PC-3 (cell line): ENCODE measurements around the gene SGMS1. TPM values are rescaled to one million over a fixed set of nuclear protein-coding genes. Genes with fewer than 3 reads are reported as not detected.

Source experiments
- ATAC-seq: fragments of 200-7000 bp; cut with Tn5 transposase; 2 replicates; pipeline ENCODE4 v1.9.1; 2020; ENCODE audit warnings: mild to moderate bottlenecking, moderate library complexity
- BruUV-seq: library from RNA; stranded (reverse); fragments of 400-500 nt; replicated peaks from 2 replicates; lab custom pipeline; 2021; lab: Mats Ljungman, UMichigan
- CTCF ChIA-PET: fragments of 300-600 bp; sonication (Branson Sonifier 250); formaldehyde crosslinking; loops from one replicate; lab custom pipeline; 2022; ENCODE audit warnings: antibody characterized with exemption; lab: Charles Lee
- POLR2A ChIA-PET: fragments of 300-600 bp; sonication (Branson Sonifier 250); formaldehyde crosslinking; loops from one replicate; lab custom pipeline; 2022; ENCODE audit warnings: antibody characterized with exemption; ENCODE audit not compliant: unreplicated experiment; lab: Charles Lee
- DNase-seq: peaks from one replicate; pipeline ENCODE4 v3.0.0-alpha.2; 2015
- H2AFZ ChIP-seq: fragments of 300-600 bp; sonication (generic); 2 replicates; pipeline ENCODE4 v1.6.0; 2016; ENCODE audit warnings: antibody characterized with exemption, low read length
- H3F3A ChIP-seq: fragments of 300-600 bp; sonication (generic); one replicate; pipeline ENCODE4 v1.6.0; 2017; ENCODE audit warnings: antibody characterized with exemption, low read length, control low read depth, mild to moderate bottlenecking; ENCODE audit not compliant: unreplicated experiment
- H3K27ac ChIP-seq: fragments of 300-600 bp; sonication (generic); 2 replicates; pipeline ENCODE4 v1.5.1; 2016; ENCODE audit warnings: mild to moderate bottlenecking, low read length
- H3K27me3 ChIP-seq: fragments of 300-600 bp; sonication (generic); 2 replicates; pipeline ENCODE4 v1.6.1; 2016; ENCODE audit warnings: low read length, mixed read lengths
- H3K36me3 ChIP-seq: fragments of 300-600 bp; sonication (generic); 2 replicates; pipeline ENCODE4 v1.6.1; 2016; ENCODE audit warnings: low read depth, mixed run types, low read length, mixed read lengths
- H3K4me1 ChIP-seq: fragments of 300-600 bp; sonication (generic); 2 replicates; pipeline ENCODE4 v1.5.1; 2016; ENCODE audit warnings: low read length; ENCODE audit not compliant: insufficient read depth
- H3K4me2 ChIP-seq: fragments of 300-600 bp; sonication (generic); 2 replicates; pipeline ENCODE4 v1.6.0; 2016; ENCODE audit warnings: low read length
- H3K4me3 ChIP-seq: fragments of 300-600 bp; sonication (generic); 2 replicates; pipeline ENCODE4 v1.5.1; 2016; ENCODE audit warnings: mild to moderate bottlenecking, low read length, mixed read lengths
- H3K79me2 ChIP-seq: fragments of 300-600 bp; sonication (generic); 2 replicates; pipeline ENCODE4 v1.6.1; 2017; ENCODE audit warnings: low read length, mixed read lengths
- H3K9ac ChIP-seq: fragments of 300-600 bp; sonication (generic); 2 replicates; pipeline ENCODE4 v1.6.0; 2016; ENCODE audit warnings: mild to moderate bottlenecking, low read length
- H3K9me2 ChIP-seq: fragments of 300-600 bp; sonication (generic); replicated peaks from 2 replicates; pipeline ENCODE4 v1.6.1; 2016; ENCODE audit warnings: mixed run types, low read length, mixed read lengths
- H3K9me3 ChIP-seq: fragments of 300-600 bp; sonication (generic); 2 replicates; pipeline ENCODE4 v1.6.1; 2016; ENCODE audit warnings: low read length, mixed read lengths
- H4K20me1 ChIP-seq: fragments of 300-600 bp; sonication (generic); 2 replicates; pipeline ENCODE4 v1.6.1; 2016; ENCODE audit warnings: low read length, mixed read lengths
- EZH2 ChIP-seq: fragments of 300-600 bp; sonication (generic); IDR thresholded peaks from one replicate; pipeline ENCODE4 v1.6.1; 2017; ENCODE audit warnings: antibody characterized with exemption, mild to moderate bottlenecking, low read length; ENCODE audit not compliant: unreplicated experiment
- EZH2phosphoT487 ChIP-seq: fragments of 300-600 bp; sonication (generic); IDR thresholded peaks from 2 replicates; pipeline ENCODE4 v1.6.1; 2018; ENCODE audit warnings: mild to moderate bottlenecking, antibody characterized with exemption, low read length, borderline replicate concordance
- intact Hi-C: fragments of 100-400 bp; cut with micrococcal nuclease; formaldehyde crosslinking; loops from 2 replicates; pipeline ENCODE4 v1.9.0; 2023
- total RNA-seq: library from RNA; depleted of rRNA; stranded (reverse); fragments of >200 nt; gene quantifications from 2 replicates; pipeline ENCODE4 v1.2.3, GENCODE V29; 2014
- TF ChIP-seq, protein P1 (sequence below): fragments of 300-600 bp; sonication (generic); conservative IDR thresholded peaks from 2 replicates; pipeline ENCODE4 v1.5.1; 2017; ENCODE audit warnings: antibody characterized with exemption, low read depth, mild to moderate bottlenecking, low read length

The SGMS1 gene
- total RNA-seq, 1 experiment from 2014 or later, result 61.4 TPM

DNA sequence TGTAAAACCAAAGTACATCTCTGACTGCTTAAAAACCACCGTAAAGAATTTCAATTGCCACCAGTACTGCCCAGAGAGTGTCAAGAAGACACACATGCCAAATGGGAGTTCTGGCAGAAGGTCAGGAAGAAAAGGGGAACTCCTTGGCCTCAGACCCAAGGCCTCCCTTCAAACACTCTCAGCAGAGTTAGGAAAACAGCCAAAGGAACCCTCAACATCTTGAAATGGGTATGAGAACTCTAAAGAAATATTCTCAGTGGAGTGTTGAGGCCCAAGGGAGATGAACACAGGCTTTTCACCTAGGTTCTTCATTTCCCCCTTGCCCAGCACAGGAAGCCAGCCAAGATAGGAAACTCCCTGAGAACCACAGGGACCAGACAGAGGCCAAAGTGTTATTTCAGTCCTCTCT, 276.4 kb downstream of the SGMS1 start:
- Histone ChIP-seq H3K27ac (no peak overlapping the region), H3K79me2 (no peaks in the 10 kb centered on the region), H3F3A (no peaks in the 10 kb centered on the region), H4K20me1 (no peaks in the 10 kb centered on the region), H3K9me2 (no peaks in the 10 kb centered on the region), H3K4me1 (no peaks in the 10 kb centered on the region), H3K9ac (no peak overlapping the region), H3K4me2 (no peak overlapping the region), H3K27me3 (no peaks in the 10 kb centered on the region), H2AFZ (no peak overlapping the region), H3K4me3 (no peak overlapping the region), H3K9me3 (no peaks in the 10 kb centered on the region), H3K36me3 (peaks cover 15% of the 10 kb centered on the region)
- ChIA-PET CTCF (no interaction called here), POLR2A (no interaction called here)
- TF ChIP-seq, protein P1, sequence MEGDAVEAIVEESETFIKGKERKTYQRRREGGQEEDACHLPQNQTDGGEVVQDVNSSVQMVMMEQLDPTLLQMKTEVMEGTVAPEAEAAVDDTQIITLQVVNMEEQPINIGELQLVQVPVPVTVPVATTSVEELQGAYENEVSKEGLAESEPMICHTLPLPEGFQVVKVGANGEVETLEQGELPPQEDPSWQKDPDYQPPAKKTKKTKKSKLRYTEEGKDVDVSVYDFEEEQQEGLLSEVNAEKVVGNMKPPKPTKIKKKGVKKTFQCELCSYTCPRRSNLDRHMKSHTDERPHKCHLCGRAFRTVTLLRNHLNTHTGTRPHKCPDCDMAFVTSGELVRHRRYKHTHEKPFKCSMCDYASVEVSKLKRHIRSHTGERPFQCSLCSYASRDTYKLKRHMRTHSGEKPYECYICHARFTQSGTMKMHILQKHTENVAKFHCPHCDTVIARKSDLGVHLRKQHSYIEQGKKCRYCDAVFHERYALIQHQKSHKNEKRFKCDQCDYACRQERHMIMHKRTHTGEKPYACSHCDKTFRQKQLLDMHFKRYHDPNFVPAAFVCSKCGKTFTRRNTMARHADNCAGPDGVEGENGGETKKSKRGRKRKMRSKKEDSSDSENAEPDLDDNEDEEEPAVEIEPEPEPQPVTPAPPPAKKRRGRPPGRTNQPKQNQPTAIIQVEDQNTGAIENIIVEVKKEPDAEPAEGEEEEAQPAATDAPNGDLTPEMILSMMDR, result no peak
- TF ChIP-seq EZH2 (no peak), EZH2phosphoT487 (no peak)
- ATAC-seq (no peak), DNase-seq (no peak)
- intact Hi-C loops, result loop anchor here (2.0 kb wide), 1 partner anchor 21 kb away; no protein-coding TSS in a partner anchor
- no TSS peak for BruUV-seq

DNA sequence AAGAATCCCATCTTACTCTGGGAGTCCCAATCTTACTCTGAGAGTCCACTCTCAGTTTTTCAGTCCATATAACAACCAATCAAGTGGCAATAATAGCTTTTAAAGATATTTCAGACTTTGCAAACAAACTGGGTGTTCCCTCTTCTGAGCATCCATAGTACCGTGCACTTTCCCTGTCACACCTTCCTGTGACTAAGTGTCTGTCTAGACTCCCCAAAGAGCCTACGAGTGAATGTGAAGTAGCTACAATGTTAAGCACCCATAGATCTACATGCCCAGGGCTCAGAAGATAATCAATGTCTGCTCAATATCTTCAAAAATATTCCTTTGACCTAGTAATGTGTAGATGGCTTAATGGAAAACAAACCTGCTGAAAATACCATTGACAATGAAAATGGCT, 276.8 kb downstream of the SGMS1 start:
- POLR2A ChIA-PET, result no interaction called here
- H3K27ac ChIP-seq, result no peak overlapping the region
- TF ChIP-seq EZH2 (no peak), EZH2phosphoT487 (no peak)
- TF ChIP-seq, protein P1, result no peak
- H3K4me1 ChIP-seq, result no peaks in the 10 kb centered on the region
- H3K79me2 ChIP-seq, result no peaks in the 10 kb centered on the region
- peaks cover 15% of the 10 kb centered on the region for H3K36me3 ChIP-seq
- no peak for ATAC-seq
- BruUV-seq, result no TSS peak
- CTCF ChIA-PET, result no interaction called here
- H3F3A ChIP-seq, result no peaks in the 10 kb centered on the region
- no peaks in the 10 kb centered on the region for H3K9me3 ChIP-seq
- no peaks in the 10 kb centered on the region for H3K9me2 ChIP-seq
- intact Hi-C loops, result loop anchor here (2.0 kb wide), 1 partner anchor 20 kb away; no protein-coding TSS in a partner anchor
- H3K9ac ChIP-seq, result no peak overlapping the region
- H3K4me2 ChIP-seq, result no peak overlapping the region
- no peak for DNase-seq
- H3K27me3 ChIP-seq, result no peaks in the 10 kb centered on the region
- H4K20me1 ChIP-seq, result no peaks in the 10 kb centered on the region
- H3K4me3 ChIP-seq, result no peak overlapping the region
- no peak overlapping the region for H2AFZ ChIP-seq

DNA sequence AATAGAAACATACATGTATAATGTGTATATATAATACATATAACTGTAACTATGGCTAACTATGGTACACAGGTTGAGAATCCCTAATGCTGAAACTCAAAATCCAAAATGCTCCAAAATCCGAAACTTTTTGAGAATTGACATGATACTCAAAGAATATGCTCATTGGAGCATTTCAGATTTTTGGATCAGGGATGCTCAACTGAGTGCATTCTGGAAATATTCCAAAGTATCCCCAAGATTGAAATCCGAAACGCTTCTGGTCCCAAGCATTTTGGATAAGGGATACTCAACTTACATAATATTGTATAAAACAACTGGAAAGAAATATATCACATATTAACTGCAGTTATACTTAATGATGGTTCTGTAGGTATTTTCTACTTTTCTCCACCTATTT, 278.2 kb downstream of the SGMS1 start:
- ChIA-PET CTCF (no interaction called here), POLR2A (no interaction called here)
- H2AFZ ChIP-seq, result no peak overlapping the region
- no peaks in the 10 kb centered on the region for H3K9me2 ChIP-seq
- no peaks in the 10 kb centered on the region for H4K20me1 ChIP-seq
- no peak overlapping the region for H3K9ac ChIP-seq
- no peaks in the 10 kb centered on the region for H3F3A ChIP-seq
- H3K27me3 ChIP-seq, result no peaks in the 10 kb centered on the region
- no peak overlapping the region for H3K4me3 ChIP-seq
- ATAC-seq, result no peak
- no peak for DNase-seq
- TF ChIP-seq, protein P1, result no peak
- TF ChIP-seq EZH2, result no peak
- no peak for TF ChIP-seq EZH2phosphoT487
- no peaks in the 10 kb centered on the region for H3K79me2 ChIP-seq
- H3K27ac ChIP-seq, result no peak overlapping the region
- peaks cover 15% of the 10 kb centered on the region for H3K36me3 ChIP-seq
- H3K4me2 ChIP-seq, result no peak overlapping the region
- intact Hi-C loops, result no loop called here
- no TSS peak for BruUV-seq
- no peaks in the 10 kb centered on the region for H3K9me3 ChIP-seq
- H3K4me1 ChIP-seq, result no peaks in the 10 kb centered on the region
